Spleen (tissue), 11 donors: Measurements from ENCODE around the gene C1QC. TPM values are rescaled to one million over a fixed set of nuclear protein-coding genes. Genes with fewer than 3 reads are reported as not detected.
A peak's percentile ranks its signal among the peaks of the same experiment; 100 is the strongest.

Experiments
- DNase-seq: peaks from one replicate; pipeline ENCODE4 v3.0.0-alpha.2; 2020
- H3K27ac ChIP-seq, 8 donors: fragments of 200-600 bp; sonication (generic) in 7 of 8; 1 replicate in 4 of 8; 2 replicates in 4 of 8; pipeline versions ENCODE4 v1.5.0 to v1.8.0; 2016 to 2021; ENCODE audit warnings: inconsistent platforms in 4 of 8, mild to moderate bottlenecking in 4 of 8, moderate library complexity in 1 of 8
- H3K27me3 ChIP-seq, 7 donors: fragments of 200-600 bp; sonication (generic) in 6 of 7; replicated peaks in 1 of 7; 1 replicate in 4 of 7; 2 replicates in 3 of 7; pipeline versions ENCODE4 v1.5.0 to v1.8.0; 2016 to 2021; ENCODE audit warnings: inconsistent platforms in 3 of 7, mild to moderate bottlenecking in 1 of 7
- H3K36me3 ChIP-seq, 6 donors: fragments of 200-600 bp; sonication (generic) in 5 of 6; 1 replicate in 4 of 6; 2 replicates in 2 of 6; pipeline versions ENCODE4 v1.5.0 to v1.8.0; 2016 to 2021; ENCODE audit warnings: inconsistent platforms in 2 of 6
- H3K4me1 ChIP-seq, 6 donors: fragments of 200-600 bp; sonication (generic) in 5 of 6; 1 replicate in 3 of 6; 2 replicates in 3 of 6; pipeline versions ENCODE4 v1.5.0 to v1.8.0; 2016 to 2021; ENCODE audit warnings: inconsistent platforms in 3 of 6
- H3K4me3 ChIP-seq, 8 donors: fragments of 200-600 bp; sonication (generic) in 7 of 8; 1 replicate in 4 of 8; 2 replicates in 4 of 8; pipeline versions ENCODE4 v1.5.0 to v1.8.0; 2016 to 2021; ENCODE audit warnings: inconsistent platforms in 4 of 8, mild to moderate bottlenecking in 4 of 8, moderate library complexity in 2 of 8
- H3K9me3 ChIP-seq, 8 donors: fragments of 200-600 bp; sonication (generic) in 7 of 8; 1 replicate in 4 of 8; 2 replicates in 4 of 8; pipeline versions ENCODE4 v1.5.0 to v1.8.0; 2016 to 2021; ENCODE audit warnings: inconsistent platforms in 4 of 8
- CTCF ChIP-seq, 11 experiments: fragments of 200-600 bp in 7 of 11; fragments of 450-650 bp in 4 of 11; sonication (generic) in 4 of 11; IDR thresholded peaks in 8 of 11; conservative IDR thresholded peaks in 3 of 11; 1 replicate in 7 of 11; 2 replicates in 4 of 11; pipeline versions ENCODE4 v1.4.0 to v1.8.0; 2016 to 2021; ENCODE audit warnings: antibody characterized with exemption in 11 of 11, inconsistent platforms in 4 of 11, mild to moderate bottlenecking in 1 of 11
- POLR2A ChIP-seq, 3 donors: fragments of 450-650 bp; IDR thresholded peaks; one replicate each; pipeline ENCODE4 v1.5.1; 2017; ENCODE audit warnings: antibody characterized with exemption in 3 of 3, mild to moderate bottlenecking in 1 of 3
- POLR2AphosphoS5 ChIP-seq, 3 donors: sonication (generic); formaldehyde crosslinking; IDR thresholded peaks; one replicate each; pipeline ENCODE4 v1.5.1; 2017; ENCODE audit warnings: antibody characterized with exemption in 3 of 3
- WGBS, 5 donors: extraction: QIAGEN DNeasy Blood & Tissue Kit in 3 of 5; methylation state at CpG; one replicate each; pipeline versions ENCODE4 v1.1.5 to v1.1.7; 2013 to 2018; 5-methylcytosine and 5-hydroxymethylcytosine counted together
- intact Hi-C: fragments of 100-400 bp; cut with DNase I; formaldehyde crosslinking; loops from one replicate; pipeline ENCODE4 v1.15.0; 2023; ENCODE audit warnings: low total_unique reads
- polyA plus RNA-seq, 3 donors: library from polyadenylated mRNA; stranded (reverse); fragments of 200-250 nt; gene quantifications; one replicate each; pipeline ENCODE4 v1.2.1, GENCODE V29; 2013
- total RNA-seq, 7 donors: library from RNA; depleted of rRNA in 3 of 7; stranded (reverse); fragments of >200 nt in 3 of 7; fragmentation: NEBNext Ultra II Directional in 4 of 7; extraction: Animal tissue kit (Norgen Biotek cat#: 25700) in 4 of 7; gene quantifications; one replicate each; pipeline versions ENCODE4 v1.1.0 to v1.2.1, GENCODE V29; 2016 to 2021
- donor health status: healthy with polysubstance abuse.
- donor health status: DM: no; HTN: no; CAD: no; lungs with moderate emphysema.
- donor health status: DM: no; HTN: no; CAD: no.
- donor health status: Bipolar disorder and iron deficiency.
- donor health status: healthy.
- donor health status: DM: no; HTN: no; CAD: no.
- donor health status: DM: yes; HTN: yes; CAD: no.

Gene C1QC
- total and polyA plus RNA-seq, 10 donors: 98.7 to 1,691 (median 1,058) TPM

- no peaks in the 10 kb centered on the region for H3K9me3 ChIP-seq
- 82 to 85% (median 82%) methylated on average over 21 to 23 of the region's 23 CpGs for WGBS, 5 donors
- H3K4me1 ChIP-seq: peaks cover 0 to 66% (median 15%) of the 10 kb centered on the region in 6 donors
- peak overlapping the region in 6 of 8 donors; percentile 55 to 83 (median 78) for H3K27ac ChIP-seq
- TF ChIP-seq POLR2AphosphoS5 (IDR thresholded peaks at IDR 0.05) (no peak), POLR2A (IDR thresholded peaks at IDR 0.05) (no peak), CTCF (IDR thresholded peaks at IDR 0.05 in 8 of 11, conservative IDR thresholded peaks at IDR 0.05 in 3 of 11) (no peak)
- H3K27me3 ChIP-seq: peaks cover 0 to 62% (median 6%) of the 10 kb centered on the region in 7 donors
- peaks cover 0 to 13% (median 0%) of the 10 kb centered on the region in 6 donors for H3K36me3 ChIP-seq
- peak overlapping the region in 5 of 8 donors; percentile 9 to 65 (median 39) for H3K4me3 ChIP-seq
- intact Hi-C loops: no loop called here
- DNase-seq: no peak
Measured at GRCh38 chr1:22638476-22639234, 4.8 kb upstream of the C1QC start.

GRCh38 chr1:22639286-22639685 is 4.1 kb upstream of the C1QC start:
- H3K4me3 ChIP-seq: peak overlapping the region in 5 of 8 donors; percentile 9 to 65 (median 39)
- WGBS, 5 donors: 21 to 35% (median 31%) methylated on average over 8 of the region's 8 CpGs
- H3K36me3 ChIP-seq: peaks cover 0 to 13% (median 0%) of the 10 kb centered on the region in 6 donors
- peaks cover 0 to 56% (median 6%) of the 10 kb centered on the region in 7 donors for H3K27me3 ChIP-seq
- intact Hi-C loops: no loop called here
- peaks cover 0 to 65% (median 15%) of the 10 kb centered on the region in 6 donors for H3K4me1 ChIP-seq
- DNase-seq: no peak
- H3K27ac ChIP-seq: peak overlapping the region in 5 of 8 donors; percentile 55 to 83 (median 79)
- TF ChIP-seq POLR2A (IDR thresholded peaks at IDR 0.05): no peak
- TF ChIP-seq CTCF (IDR thresholded peaks at IDR 0.05 in 8 of 11, conservative IDR thresholded peaks at IDR 0.05 in 3 of 11): no peak
- TF ChIP-seq POLR2AphosphoS5 (IDR thresholded peaks at IDR 0.05): peak in 1 of 3 donors; percentile 28
- no peaks in the 10 kb centered on the region for H3K9me3 ChIP-seq

GRCh38 chr1:22641247-22641646 is 2.2 kb upstream of the C1QC start:
- no peak for TF ChIP-seq POLR2A (IDR thresholded peaks at IDR 0.05)
- TF ChIP-seq CTCF (IDR thresholded peaks at IDR 0.05 in 8 of 11, conservative IDR thresholded peaks at IDR 0.05 in 3 of 11): no peak
- peaks cover 0 to 52% (median 6%) of the 10 kb centered on the region in 7 donors for H3K27me3 ChIP-seq
- WGBS, 5 donors: 56 to 73% (median 62%) methylated on average over 8 of the region's 8 CpGs
- DNase-seq: no peak
- peak overlapping the region in 1 of 8 donors; percentile 10 for H3K4me3 ChIP-seq
- intact Hi-C loops: loop anchor here (5.0 kb wide), 2 partner anchors 219 to 509 kb away; no protein-coding TSS in a partner anchor
- peaks cover 0 to 46% (median 9%) of the 10 kb centered on the region in 6 donors for H3K4me1 ChIP-seq
- H3K9me3 ChIP-seq: no peaks in the 10 kb centered on the region
- H3K36me3 ChIP-seq: peaks cover 0 to 13% (median 0%) of the 10 kb centered on the region in 6 donors
- H3K27ac ChIP-seq: peak overlapping the region in 3 of 8 donors; percentile 53 to 73 (median 58)
